HL-60 (cell line): ENCODE data around the gene CTNNA3.

Source experiments
- DNase-seq, 2 experiments: peaks; one replicate each; pipeline ENCODE4 v3.0.0-alpha.2; 2010 to 2020; ENCODE audit warnings: low read depth in 1 of 2, low spot score in 1 of 2
- H3K27ac ChIP-seq: fragments of 250-450 bp; sonication (Bioruptor Pico); replicated peaks from 2 replicates; pipeline ENCODE4 v1.5.1; 2020; ENCODE audit warnings: mild to moderate bottlenecking, moderate library complexity
- H3K27me3 ChIP-seq: fragments of 250-450 bp; sonication (Bioruptor Pico); 2 replicates; pipeline ENCODE4 v1.5.1; 2021; ENCODE audit warnings: mild to moderate bottlenecking, moderate library complexity; ENCODE audit not compliant: insufficient read depth, poor library complexity, severe bottlenecking
- H3K4me3 ChIP-seq: replicated peaks from 2 replicates; pipeline ENCODE4 v1.5.1; 2011; ENCODE audit warnings: mild to moderate bottlenecking, control low read depth, low read length; ENCODE audit not compliant: insufficient read depth
- CTCF ChIP-seq: IDR thresholded peaks from one replicate; pipeline ENCODE4 v1.5.1; 2011; ENCODE audit warnings: low read length, control low read depth, inconsistent platforms; ENCODE audit not compliant: insufficient read depth
- GABPA ChIP-seq: IDR thresholded peaks from 2 replicates; pipeline ENCODE4 v1.6.1; 2012; ENCODE audit warnings: low read depth
- POLR2AphosphoS5 ChIP-seq: IDR thresholded peaks from 2 replicates; pipeline ENCODE4 v1.6.1; 2012; ENCODE audit warnings: low read depth
- SPI1 ChIP-seq: IDR thresholded peaks from 2 replicates; pipeline ENCODE4 v1.6.1; 2012; ENCODE audit warnings: low read depth, mild to moderate bottlenecking, borderline replicate concordance
- TF ChIP-seq, protein P1 (sequence below): IDR thresholded peaks from 2 replicates; pipeline ENCODE4 v1.6.1; 2012; ENCODE audit warnings: low read depth; ENCODE audit not compliant: insufficient replicate concordance

The CTNNA3 gene

GRCh38 chr10:67224553-67224952, 471.4 kb downstream of the CTNNA3 start:
- H3K4me3 ChIP-seq: no peak overlapping the region
- TF ChIP-seq, protein P1, sequence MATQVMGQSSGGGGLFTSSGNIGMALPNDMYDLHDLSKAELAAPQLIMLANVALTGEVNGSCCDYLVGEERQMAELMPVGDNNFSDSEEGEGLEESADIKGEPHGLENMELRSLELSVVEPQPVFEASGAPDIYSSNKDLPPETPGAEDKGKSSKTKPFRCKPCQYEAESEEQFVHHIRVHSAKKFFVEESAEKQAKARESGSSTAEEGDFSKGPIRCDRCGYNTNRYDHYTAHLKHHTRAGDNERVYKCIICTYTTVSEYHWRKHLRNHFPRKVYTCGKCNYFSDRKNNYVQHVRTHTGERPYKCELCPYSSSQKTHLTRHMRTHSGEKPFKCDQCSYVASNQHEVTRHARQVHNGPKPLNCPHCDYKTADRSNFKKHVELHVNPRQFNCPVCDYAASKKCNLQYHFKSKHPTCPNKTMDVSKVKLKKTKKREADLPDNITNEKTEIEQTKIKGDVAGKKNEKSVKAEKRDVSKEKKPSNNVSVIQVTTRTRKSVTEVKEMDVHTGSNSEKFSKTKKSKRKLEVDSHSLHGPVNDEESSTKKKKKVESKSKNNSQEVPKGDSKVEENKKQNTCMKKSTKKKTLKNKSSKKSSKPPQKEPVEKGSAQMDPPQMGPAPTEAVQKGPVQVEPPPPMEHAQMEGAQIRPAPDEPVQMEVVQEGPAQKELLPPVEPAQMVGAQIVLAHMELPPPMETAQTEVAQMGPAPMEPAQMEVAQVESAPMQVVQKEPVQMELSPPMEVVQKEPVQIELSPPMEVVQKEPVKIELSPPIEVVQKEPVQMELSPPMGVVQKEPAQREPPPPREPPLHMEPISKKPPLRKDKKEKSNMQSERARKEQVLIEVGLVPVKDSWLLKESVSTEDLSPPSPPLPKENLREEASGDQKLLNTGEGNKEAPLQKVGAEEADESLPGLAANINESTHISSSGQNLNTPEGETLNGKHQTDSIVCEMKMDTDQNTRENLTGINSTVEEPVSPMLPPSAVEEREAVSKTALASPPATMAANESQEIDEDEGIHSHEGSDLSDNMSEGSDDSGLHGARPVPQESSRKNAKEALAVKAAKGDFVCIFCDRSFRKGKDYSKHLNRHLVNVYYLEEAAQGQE: no peak
- TF ChIP-seq GABPA: no peak
- no peak for TF ChIP-seq POLR2AphosphoS5
- no peak for TF ChIP-seq CTCF
- TF ChIP-seq SPI1: no peak
- no peak for DNase-seq
- peaks cover 2% of the 10 kb centered on the region for H3K27me3 ChIP-seq
- H3K27ac ChIP-seq: no peak overlapping the region

DNA sequence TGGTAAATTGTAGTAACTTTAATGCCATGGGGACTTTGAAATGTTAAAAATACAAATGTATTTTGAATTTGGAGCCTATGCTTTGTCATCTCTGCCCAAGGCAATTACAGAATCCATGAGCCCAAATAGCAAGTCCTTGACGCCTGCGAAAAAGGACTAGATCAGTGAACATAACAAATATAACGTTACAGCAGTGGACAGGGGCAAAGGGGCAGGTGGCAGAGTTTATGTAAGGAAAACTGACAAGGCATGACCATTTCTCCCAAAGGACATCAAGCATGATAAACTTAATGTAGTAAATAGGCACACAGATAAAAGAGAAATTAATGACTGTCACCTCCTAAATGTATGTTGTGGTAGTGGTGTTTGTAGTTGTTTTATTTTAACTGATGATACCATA, 473.1 kb downstream of the CTNNA3 start:
- H3K27me3 ChIP-seq: peaks cover 2% of the 10 kb centered on the region
- TF ChIP-seq POLR2AphosphoS5: no peak
- TF ChIP-seq, protein P1: no peak
- TF ChIP-seq CTCF: no peak
- no peak for TF ChIP-seq GABPA
- TF ChIP-seq SPI1: no peak
- no peak overlapping the region for H3K4me3 ChIP-seq
- no peak for DNase-seq
- H3K27ac ChIP-seq: no peak overlapping the region

DNA sequence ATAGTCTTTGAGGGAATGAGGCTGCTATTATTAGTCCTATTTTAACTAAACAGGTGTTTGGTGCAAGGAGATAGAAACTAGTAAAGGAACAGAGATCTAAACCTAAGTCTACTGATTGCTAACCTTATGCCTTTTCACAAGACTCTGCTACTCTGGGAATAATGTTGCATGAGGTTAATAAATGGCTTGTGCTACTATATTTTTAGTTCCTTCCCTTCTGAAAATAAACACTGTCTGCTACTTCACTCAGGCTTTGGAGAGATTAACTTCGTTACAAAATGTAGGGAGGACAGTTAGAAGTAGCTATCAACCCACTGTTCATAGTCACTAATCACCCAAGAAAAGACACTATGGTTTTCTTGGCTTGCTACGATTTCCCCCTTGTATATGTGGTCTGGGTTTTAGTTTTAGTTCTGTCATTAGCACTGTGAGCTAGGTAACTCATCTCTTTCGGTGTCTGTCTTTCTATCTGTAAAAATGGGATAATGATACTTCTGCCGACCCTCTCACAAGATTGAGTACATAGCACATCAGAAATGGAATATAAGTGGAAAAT, 474.0 kb downstream of the CTNNA3 start:
- Histone ChIP-seq H3K27ac (no peak overlapping the region), H3K4me3 (no peak overlapping the region), H3K27me3 (peaks cover 2% of the 10 kb centered on the region)
- no peak for TF ChIP-seq GABPA
- TF ChIP-seq SPI1: no peak
- TF ChIP-seq CTCF: no peak
- TF ChIP-seq, protein P1: no peak
- TF ChIP-seq POLR2AphosphoS5: no peak
- no peak for DNase-seq
